Left ventricle myocardium inferior (tissue), 1 donor: ENCODE results near the gene TSPY2. TPM values are rescaled to one million over a fixed set of nuclear protein-coding genes. Genes with fewer than 3 reads are reported as not detected.
"Not testable (repeated sequence)": the region's sequence is repeated elsewhere in the genome, so short reads cannot be mapped to it uniquely, and the experiment has no call there.

Source experiments
- DNase-seq: peaks from one replicate; pipeline ENCODE4 v3.0.0-alpha.2; 2020
- H3K27ac ChIP-seq: fragments of 200-600 bp; replicated peaks from 2 replicates; pipeline ENCODE4 v1.8.0; 2021
- H3K27me3 ChIP-seq: fragments of 200-600 bp; 2 replicates; pipeline ENCODE4 v1.8.0; 2021; ENCODE audit warnings: low read depth
- H3K36me3 ChIP-seq: fragments of 200-600 bp; 2 replicates; pipeline ENCODE4 v1.8.0; 2021
- H3K4me1 ChIP-seq: fragments of 200-600 bp; 2 replicates; pipeline ENCODE4 v1.8.0; 2021
- H3K4me3 ChIP-seq: fragments of 200-600 bp; 2 replicates; pipeline ENCODE4 v1.8.0; 2021; ENCODE audit warnings: mild to moderate bottlenecking, moderate library complexity
- H3K9me3 ChIP-seq: fragments of 200-600 bp; replicated peaks from 2 replicates; pipeline ENCODE4 v1.8.0; 2021
- intact Hi-C: fragments of 100-400 bp; cut with micrococcal nuclease; formaldehyde crosslinking; loops from one replicate; pipeline ENCODE4 v1.11.0; 2022
- long read RNA-seq: library from polyadenylated mRNA; unstranded; transcript quantifications from one replicate; pipeline ENCODE4 v2.0.0, GENCODE V29; 2021
- total RNA-seq: library from RNA; stranded (reverse); fragmentation: NEBNext Ultra II Directional; extraction: Animal tissue kit (Norgen Biotek cat#: 25700); gene quantifications from one replicate; pipeline ENCODE4 v1.2.1, GENCODE V29; 2021
- donor health status: DM: no; HTN: yes; CAD: no; lungs with severe emphysema.

TSPY2 gene
- total RNA-seq = not detected
- long read RNA-seq = 0 reads

- not testable (repeated sequence) for H3K9me3 ChIP-seq, H3K4me3 ChIP-seq
These were observed at the start of gene TSPY2 for GRCh38 chrY:6245923-6246322. Gene TSPY2, plus strand, starts transcription at chrY:6246223. Its CDS starts 46 bp downstream, at chrY:6246269.

GRCh38 chrY:6209565-6209964 is 36.5 kb upstream of the TSPY2 start:
- H3K9me3 ChIP-seq, H3K36me3 ChIP-seq, H3K27me3 ChIP-seq, H3K27ac ChIP-seq, DNase-seq, H3K4me3 ChIP-seq, H3K4me1 ChIP-seq, intact Hi-C loops: not testable (repeated sequence)

More at GRCh38 chrY:6245923-6246322, at the start of gene TSPY2:
- H3K4me1 ChIP-seq, H3K27me3 ChIP-seq, DNase-seq, intact Hi-C loops, H3K27ac ChIP-seq, H3K36me3 ChIP-seq: not testable (repeated sequence)

- H3K9me3 ChIP-seq, intact Hi-C loops, H3K27ac ChIP-seq, H3K4me3 ChIP-seq, H3K36me3 ChIP-seq, DNase-seq, H3K27me3 ChIP-seq, H3K4me1 ChIP-seq: not testable (repeated sequence)
These were observed 29.0 kb upstream of the TSPY2 start for GRCh38 chrY:6217045-6217444.

- H3K36me3 ChIP-seq, H3K27me3 ChIP-seq, intact Hi-C loops, H3K9me3 ChIP-seq, H3K4me1 ChIP-seq, H3K27ac ChIP-seq, H3K4me3 ChIP-seq, DNase-seq: not testable (repeated sequence)
These were observed 23.8 kb downstream of the TSPY2 start for GRCh38 chrY:6269839-6270238.
